ENCODE measurements around the gene MUC16.

DNA sequence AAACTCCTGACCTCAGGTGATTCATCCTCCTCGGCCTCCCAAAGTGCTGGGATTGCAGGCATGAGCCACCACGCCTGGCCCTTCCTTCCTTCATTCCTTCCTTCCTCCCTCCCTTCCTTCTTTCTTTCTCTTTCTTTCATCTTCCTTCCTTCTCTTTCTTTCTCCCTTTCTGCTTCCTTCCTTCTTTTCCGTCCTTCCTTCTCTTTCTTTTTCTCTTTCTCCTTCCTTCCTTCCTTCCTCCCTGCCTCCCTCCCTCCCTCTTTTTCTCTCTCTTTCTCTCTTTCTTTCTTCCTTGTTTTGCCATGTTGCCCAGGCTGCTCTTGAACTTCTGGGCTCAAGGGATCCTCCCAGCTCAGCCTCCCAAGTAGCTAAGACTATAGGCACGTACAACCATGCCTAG lies 36.5 kb upstream of the MUC16 start:
- TF ChIP-seq RAD21 (conservative IDR thresholded peaks at IDR 0.05): no peak
- TF ChIP-seq, protein P1, sequence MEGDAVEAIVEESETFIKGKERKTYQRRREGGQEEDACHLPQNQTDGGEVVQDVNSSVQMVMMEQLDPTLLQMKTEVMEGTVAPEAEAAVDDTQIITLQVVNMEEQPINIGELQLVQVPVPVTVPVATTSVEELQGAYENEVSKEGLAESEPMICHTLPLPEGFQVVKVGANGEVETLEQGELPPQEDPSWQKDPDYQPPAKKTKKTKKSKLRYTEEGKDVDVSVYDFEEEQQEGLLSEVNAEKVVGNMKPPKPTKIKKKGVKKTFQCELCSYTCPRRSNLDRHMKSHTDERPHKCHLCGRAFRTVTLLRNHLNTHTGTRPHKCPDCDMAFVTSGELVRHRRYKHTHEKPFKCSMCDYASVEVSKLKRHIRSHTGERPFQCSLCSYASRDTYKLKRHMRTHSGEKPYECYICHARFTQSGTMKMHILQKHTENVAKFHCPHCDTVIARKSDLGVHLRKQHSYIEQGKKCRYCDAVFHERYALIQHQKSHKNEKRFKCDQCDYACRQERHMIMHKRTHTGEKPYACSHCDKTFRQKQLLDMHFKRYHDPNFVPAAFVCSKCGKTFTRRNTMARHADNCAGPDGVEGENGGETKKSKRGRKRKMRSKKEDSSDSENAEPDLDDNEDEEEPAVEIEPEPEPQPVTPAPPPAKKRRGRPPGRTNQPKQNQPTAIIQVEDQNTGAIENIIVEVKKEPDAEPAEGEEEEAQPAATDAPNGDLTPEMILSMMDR (IDR thresholded peaks at IDR 0.05; ENCODE audit: poor library complexity, severe bottlenecking): no peak
- TF ChIP-seq POLR2AphosphoS5 (IDR thresholded peaks at IDR 0.05): no peak

Measured in neural cell (in vitro differentiated cells).